GM12892 (cell line): ENCODE results near the gene DYNC2H1.
"Not testable (repeated sequence)": the region's sequence is repeated elsewhere in the genome, so short reads cannot be mapped to it uniquely, and the experiment has no call there.

Source experiments
- DNase-seq: peaks from one replicate; pipeline ENCODE4 v3.0.0; 2011; ENCODE audit not compliant: insufficient read length
- FAIRE-seq: peaks from 2 replicates; lab custom pipeline; 2011; peaks lifted over from hg19 to GRCh38; lab: Jason Lieb, UNC
- POLR2A ChIP-seq: IDR thresholded peaks from 2 replicates; pipeline ENCODE4 v1.6.1; 2011; ENCODE audit warnings: low read depth, low read length, control low read depth
- POLR2AphosphoS5 ChIP-seq: IDR thresholded peaks from 2 replicates; pipeline ENCODE4 v1.6.1; 2011; ENCODE audit warnings: low read depth, low read length, control low read depth
- TAF1 ChIP-seq: IDR thresholded peaks from 2 replicates; pipeline ENCODE4 v1.6.1; 2011; ENCODE audit warnings: low read depth, mild to moderate bottlenecking, control low read depth, low read length, borderline replicate concordance

DYNC2H1 gene

DNA sequence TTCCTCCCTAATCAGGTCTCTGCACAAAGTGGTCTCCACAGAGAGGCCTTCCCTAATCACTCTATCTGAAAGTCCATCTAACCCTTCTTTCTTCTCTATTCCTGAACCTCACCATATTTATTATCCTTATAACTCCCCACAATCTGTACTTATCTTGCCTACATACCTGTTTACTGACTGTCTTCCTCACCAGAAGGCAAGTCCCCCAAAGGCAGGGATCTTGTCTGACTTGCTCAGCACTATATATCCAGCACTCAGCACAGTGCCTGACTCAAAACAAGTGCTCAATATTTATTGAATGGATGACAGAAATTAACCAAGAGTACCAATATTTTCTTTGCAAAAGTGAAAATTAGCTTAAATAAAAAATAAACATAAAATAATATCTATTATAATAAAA lies 22.8 kb upstream of the DYNC2H1 start:
- no peak for DNase-seq
- TF ChIP-seq TAF1 (no peak), POLR2A (no peak), POLR2AphosphoS5 (no peak)
- FAIRE-seq = no peak

DNA sequence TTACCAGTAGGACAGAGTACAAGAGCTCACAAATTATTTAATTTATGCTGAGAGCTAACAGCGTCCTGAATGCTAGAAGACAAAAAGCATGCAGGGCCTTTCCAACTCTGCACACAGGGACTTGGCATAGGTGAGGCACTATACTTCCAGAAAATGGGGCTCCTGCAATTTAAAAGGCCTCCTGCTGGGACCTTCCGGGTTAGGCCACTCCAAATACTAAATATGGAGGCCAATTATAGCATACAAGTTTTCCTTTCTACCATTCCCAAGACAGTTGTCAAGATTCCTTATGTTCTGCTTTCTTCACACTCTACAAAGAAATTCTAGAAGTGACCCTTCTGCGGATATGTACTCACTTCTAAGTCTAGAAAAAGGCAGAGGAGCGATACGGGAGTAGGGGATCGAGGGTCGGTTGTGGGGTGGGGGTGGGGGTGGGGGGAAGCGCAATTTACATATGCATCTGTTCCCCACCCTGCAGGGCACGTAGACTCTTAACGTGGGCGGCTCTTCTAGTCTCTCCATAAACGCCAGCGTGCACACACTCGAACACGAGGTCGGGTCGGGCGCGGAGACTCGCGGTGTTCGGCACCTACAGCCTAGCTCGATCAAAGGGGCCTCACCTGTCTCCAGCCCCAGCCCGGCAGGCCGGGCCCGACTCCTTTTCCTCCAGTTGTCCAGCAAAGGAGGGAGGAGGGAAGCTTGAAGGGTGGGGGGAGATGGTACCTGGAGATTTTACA lies 18.0 kb upstream of the DYNC2H1 start:
- TF ChIP-seq TAF1 (no peak), POLR2AphosphoS5 (no peak), POLR2A (no peak)
- DNase-seq (peak; percentile 14), FAIRE-seq (no peak)

DNA sequence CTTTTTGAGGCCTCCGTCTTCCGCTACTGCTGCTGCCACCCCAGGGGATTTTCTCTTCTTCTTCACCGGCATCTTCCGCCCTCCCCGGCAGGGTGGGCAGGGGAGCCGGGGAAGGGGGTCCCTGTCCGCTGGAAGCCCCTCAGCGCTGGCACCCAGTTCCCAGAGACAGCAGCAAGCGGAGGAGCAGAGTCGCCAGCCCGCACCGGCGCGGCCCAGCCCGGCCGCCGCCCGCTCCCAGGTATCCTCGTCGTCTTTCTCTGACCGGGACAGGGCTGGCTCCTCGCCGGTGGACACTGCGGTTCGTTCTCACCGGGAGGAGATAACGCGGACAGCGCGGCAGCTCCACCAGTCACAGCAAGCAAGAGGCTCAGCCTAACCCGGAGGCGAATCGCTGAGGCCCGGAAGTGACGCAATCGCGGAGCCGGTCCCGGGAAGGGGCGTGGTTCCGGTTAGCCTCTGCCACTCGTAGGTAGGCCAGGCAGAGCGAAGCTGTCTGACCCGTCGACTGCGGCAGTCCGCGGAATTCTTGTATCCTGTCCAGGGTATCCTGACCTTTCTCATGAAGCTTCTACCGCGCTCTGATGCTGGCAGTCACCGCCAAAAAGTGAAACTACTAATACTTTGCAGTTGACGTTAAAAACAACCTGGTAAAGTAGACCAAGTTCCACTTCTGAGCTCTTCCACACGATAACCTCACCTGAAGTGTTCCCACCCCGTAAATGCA lies 17.3 kb upstream of the DYNC2H1 start, which contains the start of gene DCUN1D5:
TSS of gene DCUN1D5 (minus strand) at position 360 of the 724 bp plus-strand sequence. CDS start at position 72, 288 bp downstream.
- peak; percentile 74 for DNase-seq
- peak; percentile 100 for FAIRE-seq
- TF ChIP-seq POLR2A (peak; percentile 91), POLR2AphosphoS5 (peak; percentile 93), TAF1 (peak; percentile 47; the same call in 1 of the 2 replicates)

DNA sequence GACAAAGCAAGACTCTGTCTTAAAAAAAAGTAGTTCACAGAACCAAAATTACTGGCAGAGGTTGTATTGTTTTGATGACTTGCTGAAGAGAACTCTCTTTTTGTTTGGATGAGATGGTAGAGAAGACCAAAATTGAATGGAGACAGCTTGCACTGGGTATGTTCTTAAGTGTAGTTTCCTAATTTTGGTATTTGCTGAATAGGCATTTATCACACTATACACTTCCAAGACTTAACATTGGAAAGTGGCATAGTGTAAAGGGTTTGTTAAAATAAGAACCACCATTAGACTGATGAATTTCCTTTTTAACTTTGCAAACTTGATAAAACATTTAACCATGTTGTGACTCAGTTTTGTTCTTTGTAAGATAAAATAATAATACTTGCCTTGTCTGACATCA lies 11.9 kb upstream of the DYNC2H1 start:
- no peak for TF ChIP-seq POLR2A
- no peak for TF ChIP-seq POLR2AphosphoS5
- TF ChIP-seq TAF1 = no peak
- no peak for FAIRE-seq
- DNase-seq = no peak

DNA sequence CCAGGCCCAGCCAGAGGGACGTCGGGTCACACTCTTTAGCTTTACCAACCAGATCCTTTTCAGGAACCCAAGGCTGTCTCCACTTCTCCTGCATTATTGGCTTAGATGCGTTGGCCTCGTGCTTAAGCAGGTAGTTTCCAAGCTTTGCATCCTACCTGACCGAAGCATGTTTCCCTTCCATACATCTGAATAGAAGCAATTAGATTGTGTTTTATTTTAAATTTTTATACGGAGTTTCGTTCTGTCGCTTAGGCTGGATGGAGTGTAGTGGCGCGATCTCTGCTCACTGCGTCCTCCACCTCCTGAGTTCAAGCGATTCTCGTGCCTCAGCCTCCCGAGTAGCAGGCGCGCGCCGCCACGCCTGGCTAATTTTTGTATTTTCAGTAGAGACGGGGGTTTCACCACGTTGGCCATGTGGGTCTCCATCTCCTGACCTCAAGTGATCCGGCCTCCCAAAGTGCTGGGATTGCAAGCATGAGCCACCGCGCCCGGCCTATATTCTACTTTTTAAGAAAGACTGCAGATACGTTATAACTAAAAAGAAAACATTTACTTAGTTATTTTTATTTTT lies 677 bp downstream of the DYNC2H1 start:
- no peak for DNase-seq
- TF ChIP-seq POLR2A = no peak
- no peak for TF ChIP-seq TAF1
- no peak for TF ChIP-seq POLR2AphosphoS5
- FAIRE-seq = peak; percentile 96

DNA sequence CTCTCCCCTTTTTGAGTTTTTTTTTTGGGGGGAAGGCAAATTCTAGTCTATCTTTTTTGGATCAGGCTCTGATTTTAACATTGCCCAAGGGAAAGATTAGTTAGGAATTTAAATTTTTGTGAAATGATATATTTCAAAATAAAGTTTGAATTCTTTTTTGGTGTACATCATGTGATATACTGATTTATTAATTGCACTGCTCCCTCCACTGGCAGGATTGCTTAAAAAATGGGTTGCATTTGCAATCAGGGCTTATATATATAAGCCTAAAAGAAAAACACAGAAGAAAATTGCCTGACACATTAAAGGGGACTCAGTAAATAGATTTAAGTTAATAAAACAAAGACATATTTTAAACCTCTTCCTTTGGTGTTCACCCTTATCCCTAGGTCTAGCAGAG lies 1.2 kb downstream of the DYNC2H1 start:
- DNase-seq (no peak), FAIRE-seq (no peak)
- TF ChIP-seq POLR2AphosphoS5 (no peak), POLR2A (no peak), TAF1 (no peak)

DNA sequence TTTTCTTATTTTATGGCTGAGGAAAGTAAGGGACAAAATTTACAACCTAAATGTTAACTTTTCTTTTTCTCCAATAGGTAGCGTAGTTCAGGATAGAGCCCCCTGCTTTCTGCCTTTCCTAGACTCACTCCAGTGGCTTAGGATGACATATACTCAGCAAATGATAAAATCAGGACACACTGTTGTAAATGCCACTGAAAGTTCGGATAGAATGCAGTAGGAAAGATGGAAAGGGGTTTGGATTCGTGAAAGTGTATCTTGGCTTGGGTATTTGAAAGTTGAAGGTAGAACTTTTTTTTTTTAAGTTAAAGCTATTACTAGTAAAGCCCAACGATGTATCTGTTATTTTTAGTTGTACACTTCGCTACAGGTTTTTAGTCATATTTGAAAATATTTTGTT lies 2.2 kb downstream of the DYNC2H1 start:
- TF ChIP-seq POLR2AphosphoS5 (no peak), TAF1 (no peak), POLR2A (no peak)
- DNase-seq = no peak
- FAIRE-seq = no peak

DNA sequence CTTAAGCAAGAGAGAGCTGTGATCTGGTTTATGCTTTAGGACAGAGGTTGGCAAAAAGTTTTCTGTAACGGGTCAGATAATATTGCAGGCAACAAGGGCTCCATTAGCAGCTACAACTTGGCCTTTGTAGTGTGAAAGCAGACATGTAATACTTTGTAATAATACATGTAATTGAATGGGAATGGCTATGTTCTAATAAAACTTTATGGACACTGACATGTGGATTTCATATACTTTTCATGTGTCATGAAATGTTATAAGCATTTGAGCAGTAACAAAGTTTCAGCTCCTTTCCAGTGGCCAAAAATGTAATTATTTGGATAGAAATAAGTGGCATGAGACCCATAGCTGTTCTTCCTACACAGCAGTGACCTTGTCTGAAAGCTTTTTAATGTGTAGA lies 3.1 kb downstream of the DYNC2H1 start:
- DNase-seq (no peak), FAIRE-seq (no peak)
- TF ChIP-seq POLR2A (no peak), POLR2AphosphoS5 (no peak), TAF1 (no peak)

DNA sequence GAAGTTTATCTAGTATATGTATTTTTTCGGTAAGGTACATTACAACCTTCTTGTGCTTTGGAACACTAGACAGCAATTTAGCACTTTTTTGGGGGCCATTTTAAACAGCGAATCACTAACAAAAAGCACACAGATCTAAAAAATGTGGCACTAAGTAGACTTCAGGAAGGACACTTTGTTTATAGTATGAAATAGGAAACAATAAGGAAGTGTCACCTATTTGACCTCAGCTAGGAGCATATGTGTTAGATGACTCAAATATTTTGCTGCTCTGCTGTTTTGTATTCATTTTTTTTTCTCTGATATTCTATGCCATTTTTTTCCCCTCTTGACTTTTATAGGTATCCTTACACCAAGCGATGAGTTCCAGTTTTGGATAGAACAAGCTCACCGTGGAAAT lies 5.6 kb downstream of the DYNC2H1 start:
- FAIRE-seq = no peak

DNA sequence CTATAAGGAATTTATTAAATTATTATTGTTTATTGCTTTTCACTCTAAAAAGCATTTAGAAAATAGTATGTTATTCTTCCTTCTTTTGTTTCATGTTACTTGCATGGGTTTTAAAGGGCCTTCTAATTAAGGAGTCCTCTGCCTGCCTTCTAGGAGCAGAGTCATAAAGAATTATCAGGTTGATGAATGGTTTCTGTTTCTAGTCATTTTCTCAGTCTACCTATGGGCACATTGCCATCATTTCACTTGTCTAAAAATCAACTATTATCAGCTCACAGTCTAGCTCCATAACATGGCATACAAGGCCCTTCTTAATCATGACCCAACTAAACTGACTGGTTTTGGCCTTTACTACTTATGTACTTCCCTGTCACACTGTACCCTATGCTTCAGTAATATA lies 16.2 kb downstream of the DYNC2H1 start:
- peak; percentile 42 for FAIRE-seq
- TF ChIP-seq POLR2AphosphoS5 = no peak
- TF ChIP-seq TAF1 = no peak
- TF ChIP-seq POLR2A = no peak

More for the DNA sequence above, 5.6 kb downstream of the DYNC2H1 start:
- DNase-seq = no peak
- TF ChIP-seq POLR2AphosphoS5 (no peak), POLR2A (no peak), TAF1 (no peak)

DNA sequence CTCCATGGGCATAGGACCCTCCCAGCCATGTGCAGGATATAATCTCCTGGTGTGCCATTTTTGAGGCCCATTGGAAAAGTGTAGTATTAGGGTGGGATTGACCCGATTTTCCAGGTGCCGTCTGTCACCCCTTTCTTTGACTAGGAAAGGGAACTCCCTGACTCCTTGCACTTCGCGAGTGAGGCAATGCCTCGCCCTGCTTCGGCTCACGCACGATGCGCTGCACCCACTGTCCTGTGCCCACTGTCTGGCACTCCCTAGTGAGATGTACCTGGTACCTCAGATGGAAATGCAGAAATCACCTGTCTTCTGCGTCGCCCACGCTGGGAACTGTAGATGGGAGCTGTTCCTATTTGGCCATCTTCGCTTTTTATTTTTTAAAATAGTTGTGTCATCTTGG lies 32.8 kb downstream of the DYNC2H1 start:
- not testable (repeated sequence) for FAIRE-seq, DNase-seq

More for the DNA sequence above, 16.2 kb downstream of the DYNC2H1 start:
- no peak for DNase-seq

DNA sequence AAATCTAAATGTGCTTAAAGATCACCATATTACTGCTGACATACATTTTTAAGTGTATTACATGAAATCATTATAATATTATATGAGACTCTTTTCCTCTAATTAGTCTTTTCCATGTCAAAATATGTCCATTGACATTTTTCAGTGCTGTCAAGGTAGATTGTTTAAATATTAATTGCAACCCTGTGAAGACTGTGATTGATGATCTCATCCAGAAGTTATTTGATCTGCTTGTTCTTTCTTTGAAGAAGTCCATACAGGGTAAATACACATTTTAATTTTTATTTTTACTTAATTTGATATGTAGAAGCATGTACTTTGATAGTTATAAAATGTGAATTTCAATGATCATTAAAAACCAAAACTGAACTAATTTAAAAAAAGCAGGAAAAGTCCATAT lies 38.4 kb downstream of the DYNC2H1 start:
- FAIRE-seq (no peak), DNase-seq (no peak)
- TF ChIP-seq TAF1 = no peak
- no peak for TF ChIP-seq POLR2A
- no peak for TF ChIP-seq POLR2AphosphoS5
